B cell (primary cell): ENCODE results near the gene ZACN. TPM values are rescaled to one million over a fixed set of nuclear protein-coding genes. Genes with fewer than 3 reads are reported as not detected.

Experiments used
- ATAC-seq: fragments of 200-7000 bp; cut with Tn5 transposase; one replicate; pipeline ENCODE4 v1.10.0; 2021; ENCODE audit warnings: low read depth, mild to moderate bottlenecking, moderate number of reproducible peaks, moderate library complexity
- CTCF ChIA-PET: fragments of 350-600 bp; sonication (Branson Sonifier 250); formaldehyde crosslinking; loops from one replicate; lab custom pipeline; 2021; ENCODE audit warnings: antibody characterized with exemption, inconsistent platforms; lab: Charles Lee
- POLR2A ChIA-PET: fragments of 350-600 bp; sonication (Branson Sonifier 250); formaldehyde crosslinking; loops from one replicate; lab custom pipeline; 2021; ENCODE audit warnings: antibody characterized with exemption; lab: Charles Lee
- DNase-seq: peaks from one replicate; pipeline ENCODE4 v3.0.0; 2013
- H2AFZ ChIP-seq: 2 replicates; pipeline ENCODE4 v1.6.1; 2012; ENCODE audit warnings: mild to moderate bottlenecking, low read depth, low read length; ENCODE audit not compliant: insufficient read depth, poor library complexity, severe bottlenecking
- H3K27ac ChIP-seq, 2 donors: 1 replicate in 1 of 2; 2 replicates in 1 of 2; pipeline ENCODE4 v1.5.1; 2012 to 2013; ENCODE audit warnings: low read length in 2 of 2, mild to moderate bottlenecking in 2 of 2, moderate library complexity in 1 of 2
- H3K27me3 ChIP-seq, 4 experiments: fragments of 200-600 bp in 1 of 4; sonication (generic) in 1 of 4; replicated peaks in 1 of 4; 1 replicate in 2 of 4; 2 replicates in 2 of 4; pipeline versions ENCODE4 v1.6.1 to v1.7.0; 2013 to 2016; ENCODE audit warnings: low read length in 3 of 4, mild to moderate bottlenecking in 2 of 4, mixed read lengths in 1 of 4, moderate library complexity in 1 of 4; ENCODE audit not compliant: insufficient read depth in 4 of 4, control insufficient read depth in 3 of 4; ENCODE audit errors: control extremely low read depth in 1 of 4
- H3K36me3 ChIP-seq, 2 experiments: replicated peaks in 1 of 2; 1 replicate in 1 of 2; 2 replicates in 1 of 2; pipeline versions ENCODE4 v1.6.1 to v1.7.1; 2013; ENCODE audit warnings: low read length in 1 of 2; ENCODE audit not compliant: insufficient read depth in 2 of 2, control insufficient read depth in 1 of 2; ENCODE audit errors: control extremely low read depth in 1 of 2, extremely low read depth in 1 of 2
- H3K4me1 ChIP-seq, 2 donors: fragments of 200-600 bp in 1 of 2; sonication (generic) in 1 of 2; 1 replicate in 1 of 2; 2 replicates in 1 of 2; pipeline versions ENCODE4 v1.5.1 to v1.6.1; 2013 to 2017; ENCODE audit warnings: low read length in 2 of 2; ENCODE audit not compliant: control insufficient read depth in 2 of 2, insufficient read depth in 2 of 2
- H3K4me2 ChIP-seq: replicated peaks from 2 replicates; pipeline ENCODE3; 2012; ENCODE audit warnings: mild to moderate bottlenecking, low read depth, low read length; ENCODE audit not compliant: poor library complexity, severe bottlenecking
- H3K4me3 ChIP-seq, 5 experiments: fragments of 200-600 bp in 1 of 5; sonication (generic) in 1 of 5; 1 replicate in 3 of 5; 2 replicates in 2 of 5; pipeline versions ENCODE4 v1.5.1 to v1.7.0; 2011 to 2016; ENCODE audit warnings: low read length in 4 of 5, mild to moderate bottlenecking in 4 of 5, low read depth in 2 of 5, control low read depth in 1 of 5, moderate library complexity in 1 of 5; ENCODE audit not compliant: insufficient read depth in 1 of 5; ENCODE audit errors: control extremely low read depth in 1 of 5, extremely low read depth in 1 of 5
- H3K79me2 ChIP-seq: fragments of 200-600 bp; sonication (generic); one replicate; pipeline ENCODE4 v1.6.0; 2016; ENCODE audit warnings: low read length; ENCODE audit not compliant: control insufficient read depth, insufficient read depth
- H3K9ac ChIP-seq: fragments of 200-600 bp; sonication (generic); 2 replicates; pipeline ENCODE4 v1.6.1; 2017; ENCODE audit warnings: mild to moderate bottlenecking, low read length, moderate library complexity
- H3K9me3 ChIP-seq, 3 donors: one replicate each; pipeline versions ENCODE4 v1.6.1 to v1.7.1; 2013; ENCODE audit warnings: low read length in 2 of 3; ENCODE audit not compliant: control insufficient read depth in 2 of 3, insufficient read depth in 1 of 3; ENCODE audit errors: control extremely low read depth in 1 of 3
- H4K20me1 ChIP-seq: 2 replicates; pipeline ENCODE4 v1.6.0; 2012; ENCODE audit warnings: mild to moderate bottlenecking, low read length; ENCODE audit not compliant: insufficient read depth, control insufficient read depth, poor library complexity, severe bottlenecking
- H3K27ac Mint-ChIP-seq: one replicate; pipeline ENCODE4 v1.8.0; 2021; ENCODE audit warnings: mixed read lengths
- H3K27me3 Mint-ChIP-seq: one replicate; pipeline ENCODE4 v1.8.0; 2021; ENCODE audit warnings: mixed read lengths
- H3K4me1 Mint-ChIP-seq: one replicate; pipeline ENCODE4 v1.8.0; 2021; ENCODE audit warnings: mixed read lengths
- H3K4me3 Mint-ChIP-seq: one replicate; pipeline ENCODE4 v1.8.0; 2021; ENCODE audit warnings: mixed read lengths
- H3K9me3 Mint-ChIP-seq: one replicate; pipeline ENCODE4 v1.8.0; 2022; ENCODE audit warnings: mixed read lengths; ENCODE audit not compliant: insufficient read depth
- EZH2 ChIP-seq: IDR thresholded peaks from 2 replicates; pipeline ENCODE4 v1.6.1; 2012; ENCODE audit warnings: borderline replicate concordance, low read depth, mild to moderate bottlenecking, moderate library complexity, low read length; ENCODE audit not compliant: insufficient read depth, poor library complexity, severe bottlenecking
- WGBS: methylation state at CpG from one replicate; pipeline ENCODE4 v1.1.5; 2013; ENCODE audit warnings: missing lambda C conversion rate; ENCODE audit not compliant: insufficient coverage; 5-methylcytosine and 5-hydroxymethylcytosine counted together
- intact Hi-C: fragments of 100-400 bp; cut with micrococcal nuclease; formaldehyde crosslinking; loops from one replicate; pipeline ENCODE4 v1.10.0; 2022
- polyA plus RNA-seq: library from polyadenylated mRNA; depleted of rRNA; stranded (reverse); fragments of >200 nt; gene quantifications from 2 replicates; pipeline ENCODE4 v1.2.3, GENCODE V29; 2012
- total RNA-seq, 2 donors: library from RNA; stranded (reverse); fragments of 120-200 nt in 1 of 2; gene quantifications; 1 replicate in 1 of 2; 2 replicates in 1 of 2; pipeline versions ENCODE4 v1.2.3 to v1.2.4, GENCODE V29; 2013 to 2022
- TF ChIP-seq, protein P1 (sequence below): fragments of 200-600 bp; IDR thresholded peaks from one replicate; pipeline ENCODE4 v1.8.0; 2022; ENCODE audit warnings: antibody characterized with exemption, mild to moderate bottlenecking

Gene ZACN
- total and polyA plus RNA-seq, 2 donors (not counting 1 experiment from before 2014, with no cell fraction given) = 0.37 to 0.45 TPM

- H4K20me1 ChIP-seq = peaks cover 17% of the 10 kb centered on the region
- POLR2A ChIA-PET = no interaction called here
- Mint-ChIP-seq H3K27me3 (peaks cover 21% of the 10 kb centered on the region), H3K4me3 (peak within 1 kb of the TSS; percentile 96), H3K9me3 (no peaks in the 10 kb centered on the region), H3K27ac (peak within 1 kb of the TSS; percentile 94), H3K4me1 (peaks cover 59% of the 10 kb centered on the region)
- H3K4me3 ChIP-seq = peak within 1 kb of the TSS; percentile 80 to 92 (median 89)
- no peak for TF ChIP-seq EZH2
- TF ChIP-seq, protein P1, sequence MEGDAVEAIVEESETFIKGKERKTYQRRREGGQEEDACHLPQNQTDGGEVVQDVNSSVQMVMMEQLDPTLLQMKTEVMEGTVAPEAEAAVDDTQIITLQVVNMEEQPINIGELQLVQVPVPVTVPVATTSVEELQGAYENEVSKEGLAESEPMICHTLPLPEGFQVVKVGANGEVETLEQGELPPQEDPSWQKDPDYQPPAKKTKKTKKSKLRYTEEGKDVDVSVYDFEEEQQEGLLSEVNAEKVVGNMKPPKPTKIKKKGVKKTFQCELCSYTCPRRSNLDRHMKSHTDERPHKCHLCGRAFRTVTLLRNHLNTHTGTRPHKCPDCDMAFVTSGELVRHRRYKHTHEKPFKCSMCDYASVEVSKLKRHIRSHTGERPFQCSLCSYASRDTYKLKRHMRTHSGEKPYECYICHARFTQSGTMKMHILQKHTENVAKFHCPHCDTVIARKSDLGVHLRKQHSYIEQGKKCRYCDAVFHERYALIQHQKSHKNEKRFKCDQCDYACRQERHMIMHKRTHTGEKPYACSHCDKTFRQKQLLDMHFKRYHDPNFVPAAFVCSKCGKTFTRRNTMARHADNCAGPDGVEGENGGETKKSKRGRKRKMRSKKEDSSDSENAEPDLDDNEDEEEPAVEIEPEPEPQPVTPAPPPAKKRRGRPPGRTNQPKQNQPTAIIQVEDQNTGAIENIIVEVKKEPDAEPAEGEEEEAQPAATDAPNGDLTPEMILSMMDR = no peak
- peak within 1 kb of the TSS; percentile 93 for H2AFZ ChIP-seq
- WGBS = 1% methylated on average over 48 of the region's 57 CpGs
- H3K4me1 ChIP-seq = peaks cover 46 to 53% of the 10 kb centered on the region in 2 donors
- DNase-seq (peak; percentile 87), ATAC-seq (peak; percentile 93)
- H3K27me3 ChIP-seq = peaks cover 0 to 39% (median 26%) of the 10 kb centered on the region in 4 experiments
- H3K9me3 ChIP-seq = peaks cover 0 to 21% (median 0%) of the 10 kb centered on the region in 3 donors
- peak within 1 kb of the TSS; percentile 74 to 87 for H3K27ac ChIP-seq
- H3K9ac ChIP-seq = peak within 1 kb of the TSS; percentile 83
- H3K36me3 ChIP-seq = peaks cover 0 to 15% of the 10 kb centered on the region in 2 experiments
- peaks cover 45% of the 10 kb centered on the region for H3K79me2 ChIP-seq
- CTCF ChIA-PET = interaction anchor here (0.5 kb wide), 1 partner anchor 59 kb away, joined by 3 read pairs; no protein-coding TSS in a partner anchor
- H3K4me2 ChIP-seq = peak within 1 kb of the TSS; percentile 83
- intact Hi-C loops = loop anchor here (2.0 kb wide), 1 partner anchor 280 kb away; the partner anchor contains the start of gene PRPSAP1
These were observed 6.7 kb upstream of the ZACN start, which contains the start of gene SRP68 for GRCh38 chr17:76072148-76072858. SRP68 (minus strand) TSS chr17:76072517; CDS start chr17:76072491, 26 bp downstream.
